ENCODE data around the gene PSMB5. TPM values are rescaled to one million over a fixed set of nuclear protein-coding genes. Genes with fewer than 3 reads are reported as not detected.

Gene PSMB5
- total RNA-seq (13.8 TPM), polyA plus RNA-seq (10 to 100 TPM; 28.2 to 50.9 (median 39.5) TPM)

DNA sequence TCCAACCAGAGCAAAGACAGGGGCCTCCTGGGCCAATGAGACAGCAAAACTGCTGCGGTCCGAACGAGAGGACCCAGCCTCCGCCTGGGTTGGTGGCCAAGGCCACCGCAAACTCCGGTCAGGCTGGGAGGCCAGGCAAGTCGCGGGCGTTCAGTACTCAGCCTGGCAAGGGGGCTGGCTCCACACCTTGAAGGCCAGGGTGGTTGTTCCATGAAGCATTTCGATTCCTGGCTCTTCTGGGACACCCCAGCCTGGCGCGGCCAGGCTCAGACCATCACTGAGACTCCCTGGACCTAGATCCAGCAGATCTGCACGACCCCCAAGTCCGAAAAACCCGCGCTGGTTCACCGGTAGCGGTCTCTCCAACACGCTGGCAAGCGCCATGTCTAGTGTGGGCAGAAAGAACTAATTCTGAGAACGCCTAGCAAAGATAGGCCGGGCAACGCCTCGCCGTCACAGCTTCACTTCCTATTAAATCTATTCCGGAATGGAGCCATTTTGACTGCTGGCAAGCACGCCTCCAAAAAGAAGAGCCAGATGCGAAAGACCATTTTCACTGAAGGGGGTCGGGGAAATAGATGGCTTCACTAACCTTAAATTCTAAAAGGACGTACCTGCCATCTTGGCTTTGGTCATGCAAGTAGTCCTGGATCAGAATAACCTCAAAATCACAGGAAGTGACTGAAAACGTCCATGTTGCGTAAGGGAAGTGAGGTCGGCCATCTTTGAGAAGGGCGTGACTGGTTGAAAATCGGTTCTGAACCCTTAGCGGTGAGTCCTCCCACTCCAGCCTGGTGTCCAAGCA lies at the start of gene PSMB5:
PSMB5 (minus strand) TSS at position 403 of the 805 bp plus-strand sequence; CDS start at position 384, 19 bp downstream.
- no peaks in the 10 kb centered on the region for H3K9me3 ChIP-seq (ENCODE audit: control insufficient read depth in 2 of 2, low read length in 2 of 2)
- peak within 1 kb of the TSS; percentile 98 for H3K4me3 ChIP-seq (ENCODE audit: low read depth, low read length)
- Mint-ChIP-seq H3K27ac (peak within 1 kb of the TSS; percentile 92 to 98 (median 95)), H3K9me3 (no peaks in the 10 kb centered on the region), H3K36me3 (peaks cover 12% of the 10 kb centered on the region), H3K4me1 (peaks cover 5 to 48% (median 20%) of the 10 kb centered on the region in 4 donors), H3K4me3 (peak within 1 kb of the TSS; percentile 79 to 91 (median 86)), H3K27me3 (peaks cover 5% of the 10 kb centered on the region)
- peaks cover 14% of the 10 kb centered on the region for H3K36me3 ChIP-seq (ENCODE audit: control insufficient read depth, insufficient read depth, low read length)
- peak; percentile 81 to 98 (median 94) for DNase-seq
- H3K27ac ChIP-seq (ENCODE audit: insufficient read depth, low read length, poor library complexity, severe bottlenecking): peak within 1 kb of the TSS; percentile 94
- peak; percentile 92 for ATAC-seq (ENCODE audit: low read depth in 2 of 2)
- H3K4me1 ChIP-seq (ENCODE audit: control insufficient read depth, insufficient read depth, low read length, poor library complexity, severe bottlenecking): peaks cover 13% of the 10 kb centered on the region
- no peaks in the 10 kb centered on the region for H3K27me3 ChIP-seq (ENCODE audit: control insufficient read depth, insufficient read depth, low read length)

DNA sequence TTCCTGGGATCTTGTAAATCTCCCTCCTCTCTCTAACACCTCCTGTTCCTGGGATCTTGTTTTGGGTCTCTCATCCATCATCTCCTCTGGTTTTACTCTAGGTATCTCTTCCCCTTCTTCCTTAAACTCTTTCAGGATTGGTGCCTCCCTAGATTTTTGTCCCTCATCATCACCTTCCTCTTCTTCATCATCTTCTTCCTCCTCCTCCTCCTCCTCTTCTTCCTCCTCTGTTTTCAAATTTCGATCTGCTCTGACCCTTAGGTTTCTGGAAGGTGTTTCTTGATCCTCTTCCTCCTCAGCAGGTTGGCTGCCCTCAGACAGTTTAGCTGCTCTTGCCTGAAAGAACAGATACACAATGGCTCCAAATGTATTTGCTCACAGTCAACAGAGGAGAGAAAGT lies 45.8 kb upstream of the PSMB5 start:
- peak overlapping the region in 2 of 3 donors; percentile 73 to 82 for H3K27ac Mint-ChIP-seq
- H3K27me3 Mint-ChIP-seq: no peaks in the 10 kb centered on the region
- no peak overlapping the region for H3K4me3 ChIP-seq (ENCODE audit: low read depth, low read length)
- no peak overlapping the region for H3K27ac ChIP-seq (ENCODE audit: insufficient read depth, low read length, poor library complexity, severe bottlenecking)
- peaks cover 96% of the 10 kb centered on the region for H3K36me3 ChIP-seq (ENCODE audit: control insufficient read depth, insufficient read depth, low read length)
- H3K36me3 Mint-ChIP-seq: peaks cover 54% of the 10 kb centered on the region
- H3K27me3 ChIP-seq (ENCODE audit: control insufficient read depth, insufficient read depth, low read length): no peaks in the 10 kb centered on the region
- DNase-seq (no peak), ATAC-seq (ENCODE audit: low read depth in 2 of 2) (no peak)
- peaks cover 10 to 11% (median 10%) of the 10 kb centered on the region in 4 donors for H3K4me1 Mint-ChIP-seq
- H3K4me3 Mint-ChIP-seq: no peak overlapping the region
- H3K9me3 Mint-ChIP-seq: no peaks in the 10 kb centered on the region
- no peaks in the 10 kb centered on the region for H3K4me1 ChIP-seq (ENCODE audit: control insufficient read depth, insufficient read depth, low read length, poor library complexity, severe bottlenecking)
- H3K9me3 ChIP-seq (ENCODE audit: control insufficient read depth in 2 of 2, low read length in 2 of 2): no peaks in the 10 kb centered on the region

DNA sequence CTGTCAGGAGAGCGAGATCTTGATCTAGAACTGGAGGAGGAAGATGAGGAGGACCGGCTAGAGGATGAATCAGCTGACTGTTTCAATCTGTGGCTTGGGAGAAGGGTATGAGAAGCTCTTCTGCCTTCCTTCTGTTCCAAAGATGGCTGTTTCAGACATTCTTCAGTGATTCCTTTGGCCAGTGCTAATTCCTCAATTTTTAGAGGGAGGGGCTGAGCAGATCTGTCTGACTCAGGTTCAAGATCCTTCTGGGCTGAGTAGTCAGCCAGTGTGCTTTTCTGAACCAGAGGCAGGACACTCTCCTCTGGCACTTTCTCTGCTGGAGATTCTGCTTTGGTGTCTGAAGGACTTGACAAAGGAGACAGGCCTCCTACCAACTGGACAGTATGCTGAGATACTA lies 45.0 kb upstream of the PSMB5 start:
- H3K36me3 Mint-ChIP-seq: peaks cover 53% of the 10 kb centered on the region

DNA sequence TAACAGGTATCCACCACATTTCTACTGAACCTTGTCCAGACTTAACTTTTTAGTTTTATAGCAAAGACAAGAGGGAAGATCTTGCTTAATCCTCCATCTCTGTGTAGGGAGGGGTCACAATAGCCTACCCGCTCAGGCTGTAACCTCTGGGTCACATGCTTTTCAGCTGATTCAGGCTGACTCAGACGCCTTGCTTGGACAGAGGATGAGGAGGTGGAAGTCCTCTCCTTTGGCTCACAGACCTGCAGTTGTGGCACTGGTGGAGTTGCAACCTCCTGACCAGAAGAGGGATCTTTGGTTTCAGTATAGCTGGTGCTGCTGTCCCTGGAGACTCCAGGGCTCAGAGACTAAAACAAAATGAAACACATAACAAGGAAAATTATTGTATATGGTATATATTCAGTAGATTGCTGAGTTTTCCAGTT lies 44.0 kb upstream of the PSMB5 start:
- Mint-ChIP-seq H3K27me3 (no peaks in the 10 kb centered on the region), H3K27ac (no peak overlapping the region), H3K9me3 (no peaks in the 10 kb centered on the region), H3K4me1 (peaks cover 9 to 11% (median 10%) of the 10 kb centered on the region in 4 donors), H3K4me3 (no peak overlapping the region), H3K36me3 (peaks cover 50% of the 10 kb centered on the region)
- peaks cover 95% of the 10 kb centered on the region for H3K36me3 ChIP-seq (ENCODE audit: control insufficient read depth, insufficient read depth, low read length)
- H3K9me3 ChIP-seq (ENCODE audit: control insufficient read depth in 2 of 2, low read length in 2 of 2): no peaks in the 10 kb centered on the region
- DNase-seq (no peak), ATAC-seq (ENCODE audit: low read depth in 2 of 2) (no peak)
- H3K4me1 ChIP-seq (ENCODE audit: control insufficient read depth, insufficient read depth, low read length, poor library complexity, severe bottlenecking): no peaks in the 10 kb centered on the region
- H3K27ac ChIP-seq (ENCODE audit: insufficient read depth, low read length, poor library complexity, severe bottlenecking): no peak overlapping the region
- H3K4me3 ChIP-seq (ENCODE audit: low read depth, low read length): no peak overlapping the region
- H3K27me3 ChIP-seq (ENCODE audit: control insufficient read depth, insufficient read depth, low read length): no peaks in the 10 kb centered on the region

More for the DNA sequence above, 45.0 kb upstream of the PSMB5 start:
- Histone ChIP-seq H3K9me3 (ENCODE audit: control insufficient read depth in 2 of 2, low read length in 2 of 2) (no peaks in the 10 kb centered on the region), H3K4me3 (ENCODE audit: low read depth, low read length) (no peak overlapping the region), H3K4me1 (ENCODE audit: control insufficient read depth, insufficient read depth, low read length, poor library complexity, severe bottlenecking) (no peaks in the 10 kb centered on the region), H3K27me3 (ENCODE audit: control insufficient read depth, insufficient read depth, low read length) (no peaks in the 10 kb centered on the region), H3K36me3 (ENCODE audit: control insufficient read depth, insufficient read depth, low read length) (peaks cover 96% of the 10 kb centered on the region), H3K27ac (ENCODE audit: insufficient read depth, low read length, poor library complexity, severe bottlenecking) (no peak overlapping the region)
- H3K27me3 Mint-ChIP-seq: no peaks in the 10 kb centered on the region
- H3K27ac Mint-ChIP-seq: peak overlapping the region in 1 of 3 donors; percentile 70
- DNase-seq: no peak
- H3K9me3 Mint-ChIP-seq: no peaks in the 10 kb centered on the region
- peaks cover 9 to 11% (median 10%) of the 10 kb centered on the region in 4 donors for H3K4me1 Mint-ChIP-seq
- no peak for ATAC-seq (ENCODE audit: low read depth in 2 of 2)
- no peak overlapping the region for H3K4me3 Mint-ChIP-seq

DNA sequence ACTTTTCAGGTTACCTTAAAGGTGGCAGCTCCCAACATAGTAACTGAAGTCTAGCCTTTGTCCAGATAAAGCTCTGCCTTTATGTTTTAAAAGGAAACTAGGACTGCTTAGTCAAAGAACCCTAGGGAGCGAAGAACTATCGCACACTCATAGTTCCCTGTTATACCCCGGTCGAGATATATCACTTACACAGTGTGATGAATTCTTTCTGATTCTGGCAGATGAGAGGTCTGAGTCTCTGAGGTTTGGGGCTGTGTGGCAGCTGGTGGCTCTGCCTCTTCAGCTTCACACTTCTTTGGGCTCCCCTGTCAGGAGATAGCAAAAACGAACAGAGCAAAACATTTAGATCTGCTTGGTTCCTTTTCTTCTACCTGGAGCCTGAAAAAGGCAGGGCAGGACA lies 43.3 kb upstream of the PSMB5 start:
- Histone ChIP-seq H3K36me3 (ENCODE audit: control insufficient read depth, insufficient read depth, low read length) (peaks cover 93% of the 10 kb centered on the region), H3K4me1 (ENCODE audit: control insufficient read depth, insufficient read depth, low read length, poor library complexity, severe bottlenecking) (no peaks in the 10 kb centered on the region), H3K27me3 (ENCODE audit: control insufficient read depth, insufficient read depth, low read length) (no peaks in the 10 kb centered on the region), H3K27ac (ENCODE audit: insufficient read depth, low read length, poor library complexity, severe bottlenecking) (no peak overlapping the region), H3K4me3 (ENCODE audit: low read depth, low read length) (no peak overlapping the region), H3K9me3 (ENCODE audit: control insufficient read depth in 2 of 2, low read length in 2 of 2) (no peaks in the 10 kb centered on the region)
- no peak overlapping the region for H3K4me3 Mint-ChIP-seq
- peak overlapping the region in 2 of 3 donors; percentile 14 to 60 for H3K27ac Mint-ChIP-seq
- H3K36me3 Mint-ChIP-seq: peaks cover 50% of the 10 kb centered on the region
- H3K27me3 Mint-ChIP-seq: no peaks in the 10 kb centered on the region
- ATAC-seq (ENCODE audit: low read depth in 2 of 2): no peak
- no peaks in the 10 kb centered on the region for H3K9me3 Mint-ChIP-seq
- DNase-seq: no peak
- H3K4me1 Mint-ChIP-seq: peaks cover 9 to 11% (median 10%) of the 10 kb centered on the region in 4 donors

DNA sequence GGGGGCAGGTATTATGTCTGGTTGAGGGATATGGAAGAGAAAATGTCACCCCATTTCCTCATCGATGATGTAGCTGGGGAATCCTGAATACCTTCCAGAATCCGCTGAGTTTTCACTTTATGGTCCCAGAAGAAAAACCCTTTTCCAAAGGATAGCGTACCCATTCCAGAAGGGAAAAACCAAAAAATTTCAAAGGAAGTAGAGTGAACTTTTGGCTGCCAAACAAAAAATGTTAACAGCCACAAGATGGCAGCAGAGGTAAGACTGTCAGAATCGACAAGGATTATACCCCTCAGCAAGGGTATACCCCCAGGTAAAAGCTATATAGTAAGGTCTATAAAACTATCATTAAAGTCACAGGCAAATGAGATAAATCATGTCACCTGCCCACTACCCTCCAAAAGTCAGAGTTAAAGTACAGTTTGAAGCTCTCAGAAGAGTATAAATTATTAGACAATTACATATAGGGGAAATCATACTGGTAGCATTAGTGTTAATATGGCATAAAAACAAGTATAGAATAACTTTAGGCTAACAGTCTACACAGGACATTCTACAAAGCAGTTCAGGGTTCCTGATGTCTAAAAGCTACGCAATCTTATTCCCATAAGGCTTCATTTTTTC lies 42.2 kb upstream of the PSMB5 start:
- Mint-ChIP-seq H3K9me3 (no peaks in the 10 kb centered on the region), H3K4me1 (peaks cover 9 to 17% (median 16%) of the 10 kb centered on the region in 4 donors), H3K4me3 (no peak overlapping the region), H3K36me3 (peaks cover 56% of the 10 kb centered on the region), H3K27ac (peak overlapping the region in 2 of 3 donors; percentile 5 to 82), H3K27me3 (no peaks in the 10 kb centered on the region)
- Histone ChIP-seq H3K4me3 (ENCODE audit: low read depth, low read length) (no peak overlapping the region), H3K36me3 (ENCODE audit: control insufficient read depth, insufficient read depth, low read length) (peaks cover 92% of the 10 kb centered on the region), H3K4me1 (ENCODE audit: control insufficient read depth, insufficient read depth, low read length, poor library complexity, severe bottlenecking) (peaks cover 2% of the 10 kb centered on the region), H3K27ac (ENCODE audit: insufficient read depth, low read length, poor library complexity, severe bottlenecking) (peak overlapping the region; percentile 26), H3K9me3 (ENCODE audit: control insufficient read depth in 2 of 2, low read length in 2 of 2) (no peaks in the 10 kb centered on the region), H3K27me3 (ENCODE audit: control insufficient read depth, insufficient read depth, low read length) (no peaks in the 10 kb centered on the region)
- DNase-seq (peak in 2 of 3 donors; percentile 47 to 49), ATAC-seq (ENCODE audit: low read depth in 2 of 2) (peak; percentile 40 to 41)

DNA sequence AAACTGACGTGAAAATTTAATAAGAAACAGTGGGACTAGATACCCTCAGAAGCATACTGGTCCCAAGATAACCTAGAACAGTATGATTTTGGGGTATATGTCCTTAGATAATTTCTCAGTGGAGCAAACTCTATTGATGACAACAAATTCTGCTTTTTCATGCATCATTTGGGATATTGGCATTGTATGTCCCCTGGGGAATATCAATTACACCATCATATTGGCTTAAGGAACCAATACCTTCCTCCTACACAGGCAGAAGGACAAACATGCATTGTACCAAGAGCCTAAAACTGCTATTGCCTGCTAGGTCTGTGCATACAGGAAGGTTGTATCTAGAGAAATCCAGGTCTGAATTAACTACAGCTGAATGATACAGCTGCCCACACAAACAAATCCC lies 40.2 kb upstream of the PSMB5 start:
- Mint-ChIP-seq H3K4me1 (peaks cover 19 to 30% (median 27%) of the 10 kb centered on the region in 4 donors), H3K9me3 (no peaks in the 10 kb centered on the region), H3K27ac (no peak overlapping the region), H3K36me3 (peaks cover 42% of the 10 kb centered on the region), H3K4me3 (no peak overlapping the region), H3K27me3 (no peaks in the 10 kb centered on the region)
- no peaks in the 10 kb centered on the region for H3K9me3 ChIP-seq (ENCODE audit: control insufficient read depth in 2 of 2, low read length in 2 of 2)
- H3K4me1 ChIP-seq (ENCODE audit: control insufficient read depth, insufficient read depth, low read length, poor library complexity, severe bottlenecking): peaks cover 19% of the 10 kb centered on the region
- peaks cover 75% of the 10 kb centered on the region for H3K36me3 ChIP-seq (ENCODE audit: control insufficient read depth, insufficient read depth, low read length)
- ATAC-seq (ENCODE audit: low read depth in 2 of 2) (no peak), DNase-seq (no peak)
- no peaks in the 10 kb centered on the region for H3K27me3 ChIP-seq (ENCODE audit: control insufficient read depth, insufficient read depth, low read length)
- no peak overlapping the region for H3K27ac ChIP-seq (ENCODE audit: insufficient read depth, low read length, poor library complexity, severe bottlenecking)
- no peak overlapping the region for H3K4me3 ChIP-seq (ENCODE audit: low read depth, low read length)
